Activated CD4-positive, alpha-beta T cell treated with anti-CD3 and anti-CD28 coated beads for 48 hours (primary cell): ENCODE measurements around the gene MAPK8.

Experiments
- DNase-seq: peaks from one replicate; pipeline ENCODE4 v3.0.0-alpha.2; 2020

Gene MAPK8

DNA sequence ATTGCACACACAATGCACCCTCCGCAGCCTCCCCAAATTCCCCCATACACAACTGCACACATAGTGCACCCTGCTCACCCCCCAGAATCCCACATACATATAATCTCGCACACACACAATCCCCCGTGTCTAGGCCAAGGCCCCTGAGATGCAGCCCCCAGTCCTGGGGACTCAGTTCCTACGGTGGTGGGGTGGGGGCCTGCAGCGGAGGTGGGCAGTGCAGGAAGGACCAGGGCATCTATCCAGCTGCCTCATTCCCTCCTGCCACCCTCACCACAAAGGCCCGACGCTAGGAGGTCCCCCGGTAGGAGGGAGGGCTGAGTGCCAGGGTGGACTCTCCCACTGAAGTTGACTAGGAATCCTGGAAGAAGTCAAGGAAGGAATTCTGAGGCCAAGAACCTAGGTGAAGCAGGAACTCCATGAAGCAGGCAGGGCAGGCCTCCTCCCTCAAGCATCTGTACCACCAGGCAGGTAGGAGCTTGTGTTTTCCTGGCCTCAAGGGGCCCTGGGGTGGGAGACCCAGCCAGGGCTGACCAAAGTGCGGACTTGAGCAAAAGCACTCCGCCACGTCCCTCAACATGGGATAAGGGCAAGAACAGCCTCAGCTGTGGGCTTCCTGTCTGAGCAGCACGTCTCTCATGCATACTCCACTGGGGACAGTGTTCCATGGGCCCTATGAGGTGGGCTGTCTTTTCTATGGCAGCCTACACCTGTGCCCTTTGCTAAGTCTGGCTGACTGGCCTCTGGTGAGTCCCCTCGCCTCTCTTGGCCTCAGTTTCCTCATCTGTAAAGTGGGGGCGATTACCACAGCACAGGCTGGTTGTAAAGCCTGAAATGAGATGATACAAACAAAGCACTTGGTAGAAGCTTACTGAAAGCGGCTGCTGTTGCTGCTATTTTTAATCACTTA, 145.7 kb downstream of the MAPK8 start:
- DNase-seq = no peak

DNA sequence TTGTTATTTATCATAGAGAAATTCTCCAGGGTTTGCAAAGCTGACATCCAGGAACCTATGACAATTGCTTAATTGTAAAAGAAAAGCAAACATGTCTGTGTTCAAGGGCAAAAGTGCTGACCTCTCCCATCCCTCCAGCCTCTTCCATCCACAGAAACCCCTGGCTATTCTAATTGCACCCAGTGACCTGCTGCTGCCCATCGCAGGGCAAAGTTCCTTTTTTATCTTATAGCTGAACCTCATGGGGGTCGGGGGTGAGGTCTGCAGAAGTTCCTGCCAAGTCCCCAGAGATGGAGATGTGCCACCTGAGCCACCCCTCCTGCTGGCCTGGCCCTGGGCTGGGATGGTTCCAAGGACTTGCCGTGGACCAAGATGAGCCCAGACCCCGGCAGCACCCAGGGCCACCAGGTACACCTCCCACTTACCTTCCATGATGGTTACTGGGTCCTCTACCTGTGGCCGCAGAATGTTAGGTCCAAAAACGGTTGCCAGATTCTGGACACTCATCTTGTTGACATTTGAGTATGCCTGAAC, 146.5 kb downstream of the MAPK8 start:
- DNase-seq = no peak

GRCh38 chr10:48453451-48454301, 147.2 kb downstream of the MAPK8 start:
- DNase-seq = no peak

- DNase-seq = no peak
Observed at GRCh38 chr10:48454302-48455054, 148.0 kb downstream of the MAPK8 start.

DNA sequence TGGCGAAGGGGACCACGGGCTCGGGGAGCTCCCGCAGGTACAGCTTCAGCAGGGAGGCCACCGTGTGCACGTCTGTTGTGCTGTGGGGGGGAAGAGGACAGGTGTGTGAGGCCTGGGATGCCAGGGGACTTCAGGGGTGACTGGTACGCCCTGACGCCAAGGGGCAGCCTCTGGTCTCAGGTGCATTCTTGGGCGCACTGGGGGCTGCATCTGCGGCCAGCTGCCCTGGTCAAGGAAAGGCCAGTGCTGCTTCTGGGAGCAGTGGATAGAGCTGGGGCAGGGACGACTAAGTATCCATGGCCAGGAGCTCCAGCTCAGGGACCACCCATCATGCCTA, 148.5 kb downstream of the MAPK8 start:
- DNase-seq = no peak

- DNase-seq = no peak
Observed at GRCh38 chr10:48455392-48456151, 149.1 kb downstream of the MAPK8 start.

- DNase-seq = no peak
Observed at GRCh38 chr10:48456361-48456804, 149.9 kb downstream of the MAPK8 start.

DNA sequence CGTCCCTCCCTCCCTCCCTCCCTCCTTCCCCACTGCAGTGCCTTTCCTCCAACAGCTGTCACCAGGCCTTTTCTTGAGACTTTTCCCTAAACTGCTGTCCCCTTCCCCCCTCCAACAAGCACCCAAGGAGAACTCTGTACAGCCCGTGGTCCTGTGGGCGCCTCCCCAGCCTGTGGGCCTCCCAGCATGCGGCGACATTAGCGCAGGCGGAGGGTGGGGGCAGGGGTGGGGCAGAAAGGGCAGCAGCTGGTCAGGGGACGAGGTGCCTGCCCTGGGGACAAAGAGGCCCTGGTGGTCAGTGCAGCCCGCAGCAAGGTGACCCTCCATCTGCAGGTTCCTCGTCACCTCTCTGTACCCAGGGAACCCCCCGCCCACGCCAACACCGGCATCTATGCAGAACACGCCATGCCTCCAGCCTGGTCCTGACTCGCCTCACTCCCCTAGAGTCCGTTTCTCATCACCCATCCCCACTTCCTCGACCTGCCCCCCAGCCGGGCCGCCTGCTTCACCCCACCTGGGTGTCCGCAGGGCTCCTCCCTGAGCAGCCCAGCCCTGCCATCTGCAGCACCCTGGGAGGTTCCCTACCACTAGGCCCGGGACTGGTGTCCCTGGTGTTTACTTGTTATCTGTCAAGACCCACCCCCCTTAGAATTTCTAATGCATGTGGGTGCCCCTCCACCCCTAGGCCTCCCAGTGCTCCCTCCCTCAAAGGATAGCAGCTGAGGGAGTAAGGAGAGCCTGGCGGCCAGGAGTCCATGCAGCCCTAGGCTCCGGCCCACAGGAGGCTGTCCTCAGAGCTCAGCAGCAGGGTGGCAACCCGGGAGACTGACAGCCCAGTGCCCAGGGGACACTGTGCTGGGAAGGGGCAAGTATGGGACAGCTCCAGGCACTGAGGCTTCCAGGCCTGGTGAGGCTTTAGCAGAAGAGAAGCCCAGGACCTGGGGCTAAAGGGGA, 150.6 kb downstream of the MAPK8 start:
- DNase-seq = no peak

DNA sequence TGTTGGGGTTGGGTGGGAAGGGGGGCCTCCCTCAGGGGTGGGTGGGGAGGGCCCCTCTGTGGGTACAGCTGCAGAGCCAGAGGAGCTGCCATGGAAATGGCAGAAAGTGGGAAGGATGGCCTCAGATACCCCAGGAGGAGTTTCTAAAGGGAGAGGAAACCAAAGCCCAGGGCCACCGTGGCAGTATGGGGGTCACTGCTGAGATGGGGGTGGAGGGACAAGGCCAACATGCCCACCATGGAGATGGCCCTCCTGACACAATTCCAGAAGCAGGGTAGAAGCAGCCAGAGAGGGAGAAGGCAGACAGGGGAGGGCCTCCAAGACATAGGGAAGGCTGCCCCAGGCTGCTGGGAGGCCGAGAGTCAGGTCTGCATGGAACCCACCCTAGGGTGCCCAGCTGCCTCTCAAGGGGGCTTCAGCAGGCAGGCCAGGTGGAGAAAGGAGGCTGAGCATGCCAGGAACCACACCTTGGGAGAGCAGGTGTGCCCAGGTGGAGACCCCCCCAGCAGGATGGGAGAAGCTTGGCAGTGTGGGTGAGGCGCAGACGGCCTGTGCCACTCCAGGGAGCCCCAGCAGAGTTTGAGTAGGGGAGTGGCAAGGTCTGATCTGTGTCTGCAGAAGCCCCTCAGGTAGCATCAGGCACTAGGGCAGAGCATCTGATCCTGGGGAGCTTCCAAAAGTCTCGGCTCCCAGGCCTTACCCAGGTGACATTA, 151.6 kb downstream of the MAPK8 start:
- no peak for DNase-seq

DNA sequence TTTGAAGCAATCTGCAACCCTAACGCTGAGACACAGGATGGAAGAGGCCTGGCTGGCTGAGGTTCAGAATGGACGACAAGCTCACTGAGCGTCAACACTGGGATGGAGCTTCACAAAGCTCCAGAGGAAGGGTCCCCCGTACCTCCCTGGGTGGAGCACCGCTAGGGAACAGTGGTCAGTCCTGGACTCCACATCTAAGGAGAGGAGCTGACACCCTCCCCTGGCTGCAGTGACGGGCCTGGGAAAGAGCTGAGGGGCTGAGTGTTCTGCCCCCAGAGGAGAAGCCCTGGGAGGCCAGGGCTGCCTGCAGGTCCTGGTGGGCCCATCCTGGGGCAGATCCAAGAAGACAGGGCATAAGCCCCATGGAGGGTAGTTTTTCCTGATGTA, 152.2 kb downstream of the MAPK8 start:
- no peak for DNase-seq

- DNase-seq = no peak
Observed at GRCh38 chr10:48459270-48460150, 153.0 kb downstream of the MAPK8 start.

DNA sequence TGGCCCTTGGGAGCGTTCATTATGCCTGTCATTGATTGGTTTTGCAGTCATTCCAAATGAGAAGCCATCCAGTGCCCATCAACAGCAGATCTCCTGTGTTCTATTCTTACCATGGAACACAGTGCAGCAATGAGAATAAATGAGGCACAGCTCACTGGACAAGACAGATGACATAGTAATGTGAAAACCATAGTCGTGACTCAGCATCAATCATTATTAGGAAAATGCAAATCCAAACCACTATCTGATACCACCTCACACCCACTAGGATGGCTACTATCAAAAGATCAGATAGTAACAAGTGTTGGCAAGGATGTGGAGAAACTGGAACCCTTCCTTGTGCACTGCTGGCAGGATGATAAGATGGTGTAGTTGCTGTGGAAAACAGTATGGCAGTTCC, 153.7 kb downstream of the MAPK8 start:
- no peak for DNase-seq

GRCh38 chr10:48461623-48462481, 155.4 kb downstream of the MAPK8 start:
- no peak for DNase-seq

- no peak for DNase-seq
Observed at GRCh38 chr10:48462482-48463020, 156.1 kb downstream of the MAPK8 start.

- no peak for DNase-seq
Observed at GRCh38 chr10:48463318-48464003, 157.0 kb downstream of the MAPK8 start.

DNA sequence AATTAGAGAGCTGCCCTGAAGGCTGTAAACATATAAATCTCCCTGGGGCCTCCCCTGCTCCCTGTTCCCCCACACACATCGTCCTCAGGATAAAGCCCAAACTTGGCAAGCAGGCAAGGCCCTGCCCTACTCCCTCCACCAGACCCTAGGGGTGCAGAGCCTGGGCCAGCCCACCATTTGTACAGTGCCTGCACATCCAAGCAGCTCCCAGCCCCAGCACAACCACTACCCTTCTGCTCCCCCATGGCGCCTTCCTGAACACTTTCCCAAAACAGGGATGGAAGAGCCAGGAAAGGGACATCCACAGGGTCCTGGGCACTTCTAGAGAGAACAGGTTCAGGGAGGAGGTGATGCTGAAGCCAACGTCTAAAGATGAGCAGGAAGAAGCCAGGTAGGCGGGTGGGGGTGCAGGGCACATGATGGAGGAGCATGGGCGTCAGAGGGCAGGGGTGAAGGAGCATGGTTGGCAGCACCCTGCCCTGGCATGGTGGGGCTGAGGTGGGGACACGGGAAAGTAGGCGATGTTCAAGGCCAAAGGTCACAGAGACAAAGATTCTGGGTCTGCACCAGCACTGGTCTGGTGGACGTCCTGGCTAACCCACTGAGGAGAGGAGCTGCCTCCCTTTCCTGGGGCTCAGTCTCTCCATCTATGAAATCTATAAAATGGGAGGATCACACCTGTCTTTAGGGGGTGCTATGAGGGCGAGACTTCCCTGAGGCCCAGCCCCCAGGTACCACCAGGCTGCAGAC, 157.8 kb downstream of the MAPK8 start:
- no peak for DNase-seq
